Measurements from ENCODE around the gene DOK7.
A peak's percentile ranks its signal among the peaks of the same experiment; 100 is the strongest.
"Not testable (repeated sequence)": the region's sequence is repeated elsewhere in the genome, so short reads cannot be mapped to it uniquely, and the experiment has no call there.

DOK7 gene

GRCh38 chr4:3523628-3524221, 60.6 kb downstream of the DOK7 start:
- no peak for DNase-seq

GRCh38 chr4:3524349-3524748, 61.2 kb downstream of the DOK7 start:
- no peak for DNase-seq

- DNase-seq, result no peak
These were observed 61.8 kb downstream of the DOK7 start for GRCh38 chr4:3524920-3525319.

- no peak for DNase-seq
These were observed 62.7 kb downstream of the DOK7 start for GRCh38 chr4:3525532-3526430.

GRCh38 chr4:3526456-3526855, 63.4 kb downstream of the DOK7 start:
- no peak for DNase-seq

- DNase-seq, result no peak
These were observed 64.2 kb downstream of the DOK7 start for GRCh38 chr4:3527101-3527913.

- no peak for DNase-seq
These were observed 65.1 kb downstream of the DOK7 start for GRCh38 chr4:3527914-3528876.

GRCh38 chr4:3529363-3529762, 66.3 kb downstream of the DOK7 start:
- DNase-seq, result no peak

- no peak for DNase-seq
These were observed 66.9 kb downstream of the DOK7 start for GRCh38 chr4:3530051-3530450.

GRCh38 chr4:3530663-3531254, 67.7 kb downstream of the DOK7 start:
- DNase-seq, result no peak

GRCh38 chr4:3531318-3531878, 68.3 kb downstream of the DOK7 start:
- DNase-seq, result no peak

GRCh38 chr4:3531879-3532750, 69.0 kb downstream of the DOK7 start, which contains the start of gene LRPAP1:
LRPAP1 (minus strand) TSS chr4:3532422; CDS start chr4:3532412, 10 bp downstream.
- peak; percentile 72 for DNase-seq

GRCh38 chr4:3532751-3533422, 69.8 kb downstream of the DOK7 start:
- DNase-seq, result no peak

- DNase-seq, result no peak
These were observed 70.3 kb downstream of the DOK7 start for GRCh38 chr4:3533423-3533820.

GRCh38 chr4:3535812-3536211, 72.7 kb downstream of the DOK7 start:
- DNase-seq, result not testable (repeated sequence)

- DNase-seq, result not testable (repeated sequence)
These were observed 75.8 kb downstream of the DOK7 start for GRCh38 chr4:3538906-3539305.

- DNase-seq, result not testable (repeated sequence)
These were observed 80.3 kb downstream of the DOK7 start for GRCh38 chr4:3543415-3543814.

Measured in T-helper 9 cell (primary cell).